Muscle of back (tissue), 11 donors: ENCODE results near the gene EEF1AKMT3. TPM values are rescaled to one million over a fixed set of nuclear protein-coding genes. Genes with fewer than 3 reads are reported as not detected.
A peak's percentile ranks its signal among the peaks of the same experiment; 100 is the strongest.

Experiments
- DNase-seq, 3 donors: peaks; one replicate each; pipeline versions ENCODE4 v3.0.0 to v3.0.0-alpha.2; 2013
- polyA plus RNA-seq, 10 donors: library from polyadenylated mRNA; unstranded; fragments of 120-200 nt; gene quantifications; one replicate each; pipeline ENCODE4 v1.2.1, GENCODE V29; 2013; ENCODE audit not compliant: insufficient read length in 10 of 10

EEF1AKMT3 gene
- polyA plus RNA-seq, 10 donors, result 5.6 to 10.0 (median 6.6) TPM

GRCh38 chr12:57781801-57782200 is 9.4 kb downstream of the EEF1AKMT3 start:
- DNase-seq, result no peak

- DNase-seq, result no peak
Measured at GRCh38 chr12:57782243-57782607, 9.8 kb downstream of the EEF1AKMT3 start.

- DNase-seq, result peak; percentile 94 to 97 (median 96)
Measured at GRCh38 chr12:57782608-57783465, 10.4 kb downstream of the EEF1AKMT3 start, which contains the start of gene TSFM. Gene TSFM, plus strand, starts transcription at chr12:57782787. Its CDS starts 15 bp downstream, at chr12:57782802.

GRCh38 chr12:57783466-57783801 is 11.0 kb downstream of the EEF1AKMT3 start:
- no peak for DNase-seq

GRCh38 chr12:57783861-57784260 is 11.4 kb downstream of the EEF1AKMT3 start:
- no peak for DNase-seq

- DNase-seq, result peak in 1 of 3 donors; percentile 49
Measured at GRCh38 chr12:57793920-57794319, 21.5 kb downstream of the EEF1AKMT3 start.

- DNase-seq, result no peak
Measured at GRCh38 chr12:57795354-57795753, 22.9 kb downstream of the EEF1AKMT3 start.

GRCh38 chr12:57796996-57797395 is 24.6 kb downstream of the EEF1AKMT3 start:
- no peak for DNase-seq

- DNase-seq, result no peak
Measured at GRCh38 chr12:57797933-57798332, 25.5 kb downstream of the EEF1AKMT3 start.

GRCh38 chr12:57800965-57801364 is 28.6 kb downstream of the EEF1AKMT3 start:
- DNase-seq, result no peak

GRCh38 chr12:57802607-57803006 is 30.2 kb downstream of the EEF1AKMT3 start:
- no peak for DNase-seq

- no peak for DNase-seq
Measured at GRCh38 chr12:57803319-57803893, 31.0 kb downstream of the EEF1AKMT3 start.

- no peak for DNase-seq
Measured at GRCh38 chr12:57806677-57807076, 34.3 kb downstream of the EEF1AKMT3 start.

- DNase-seq, result no peak
Measured at GRCh38 chr12:57807285-57807684, 34.9 kb downstream of the EEF1AKMT3 start.

GRCh38 chr12:57808351-57808750 is 35.9 kb downstream of the EEF1AKMT3 start:
- no peak for DNase-seq

GRCh38 chr12:57809425-57809824 is 37.0 kb downstream of the EEF1AKMT3 start:
- DNase-seq, result no peak

GRCh38 chr12:57810450-57810849 is 38.0 kb downstream of the EEF1AKMT3 start:
- peak in 1 of 3 donors; percentile 10 for DNase-seq

- no peak for DNase-seq
Measured at GRCh38 chr12:57811028-57811755, 38.8 kb downstream of the EEF1AKMT3 start.

- DNase-seq, result no peak
Measured at GRCh38 chr12:57813111-57813970, 40.9 kb downstream of the EEF1AKMT3 start.

- DNase-seq, result peak in 1 of 3 donors; percentile 19
Measured at GRCh38 chr12:57813971-57814772, 41.8 kb downstream of the EEF1AKMT3 start.
